Measurements from ENCODE around the gene PTGS1.
A peak's percentile ranks its signal among the peaks of the same experiment; 100 is the strongest.
"Not testable (repeated sequence)": the region's sequence is repeated elsewhere in the genome, so short reads cannot be mapped to it uniquely, and the experiment has no call there.

PTGS1 gene

GRCh38 chr9:122370869-122371755 lies at the start of gene PTGS1:
PTGS1 (plus strand) TSS chr9:122371024; CDS start chr9:122371085, 61 bp downstream.
- no peaks in the 10 kb centered on the region for H3K36me3 ChIP-seq (ENCODE audit: control insufficient read depth, insufficient read depth, low read length)
- DNase-seq (ENCODE audit: extremely low read depth, insufficient read length) = peak; percentile 41
- no peak for TF ChIP-seq CTCF (IDR thresholded peaks at IDR 0.05; ENCODE audit: insufficient read depth, low read length, poor library complexity, severe bottlenecking)

GRCh38 chr9:122322553-122322952 lies 48.3 kb upstream of the PTGS1 start:
- Histone ChIP-seq H3K4me3 (replicated peaks; ENCODE audit: low read depth, low read length) (no peak overlapping the region), H3K36me3 (ENCODE audit: control insufficient read depth, insufficient read depth, low read length) (peaks cover 8% of the 10 kb centered on the region), H3K27me3 (replicated peaks; ENCODE audit: control insufficient read depth, insufficient read depth, low read length) (no peaks in the 10 kb centered on the region)
- no peak for DNase-seq (ENCODE audit: extremely low read depth, insufficient read length)
- TF ChIP-seq CTCF (IDR thresholded peaks at IDR 0.05; ENCODE audit: insufficient read depth, low read length, poor library complexity, severe bottlenecking) = no peak

More at GRCh38 chr9:122370869-122371755, at the start of gene PTGS1:
- no peaks in the 10 kb centered on the region; the same call in 1 of the 2 replicates for H3K27me3 ChIP-seq (replicated peaks; ENCODE audit: control insufficient read depth, insufficient read depth, low read length)
- H3K4me3 ChIP-seq (replicated peaks; ENCODE audit: low read depth, low read length) = peak within 1 kb of the TSS; percentile 51

GRCh38 chr9:122324665-122325064 lies 46.2 kb upstream of the PTGS1 start:
- H3K27me3 ChIP-seq (replicated peaks; ENCODE audit: control insufficient read depth, insufficient read depth, low read length); H3K36me3 ChIP-seq (ENCODE audit: control insufficient read depth, insufficient read depth, low read length); H3K4me3 ChIP-seq (replicated peaks; ENCODE audit: low read depth, low read length); DNase-seq (ENCODE audit: extremely low read depth, insufficient read length): not testable (repeated sequence)

- Histone ChIP-seq H3K36me3 (ENCODE audit: control insufficient read depth, insufficient read depth, low read length) (peaks cover 8% of the 10 kb centered on the region), H3K27me3 (replicated peaks; ENCODE audit: control insufficient read depth, insufficient read depth, low read length) (no peaks in the 10 kb centered on the region), H3K4me3 (replicated peaks; ENCODE audit: low read depth, low read length) (no peak overlapping the region)
- DNase-seq (ENCODE audit: extremely low read depth, insufficient read length) = no peak
- no peak for TF ChIP-seq CTCF (IDR thresholded peaks at IDR 0.05; ENCODE audit: insufficient read depth, low read length, poor library complexity, severe bottlenecking)
These were observed 45.7 kb upstream of the PTGS1 start for GRCh38 chr9:122325124-122325523.

GRCh38 chr9:122327175-122327574 lies 43.6 kb upstream of the PTGS1 start:
- Histone ChIP-seq H3K36me3 (ENCODE audit: control insufficient read depth, insufficient read depth, low read length) (peaks cover 6% of the 10 kb centered on the region), H3K4me3 (replicated peaks; ENCODE audit: low read depth, low read length) (no peak overlapping the region), H3K27me3 (replicated peaks; ENCODE audit: control insufficient read depth, insufficient read depth, low read length) (no peaks in the 10 kb centered on the region)
- no peak for TF ChIP-seq CTCF (IDR thresholded peaks at IDR 0.05; ENCODE audit: insufficient read depth, low read length, poor library complexity, severe bottlenecking)
- DNase-seq (ENCODE audit: extremely low read depth, insufficient read length) = no peak

- Histone ChIP-seq H3K4me3 (replicated peaks; ENCODE audit: low read depth, low read length) (no peak overlapping the region), H3K36me3 (ENCODE audit: control insufficient read depth, insufficient read depth, low read length) (peaks cover 2% of the 10 kb centered on the region), H3K27me3 (replicated peaks; ENCODE audit: control insufficient read depth, insufficient read depth, low read length) (no peaks in the 10 kb centered on the region)
- TF ChIP-seq CTCF (IDR thresholded peaks at IDR 0.05; ENCODE audit: insufficient read depth, low read length, poor library complexity, severe bottlenecking) = no peak
- DNase-seq (ENCODE audit: extremely low read depth, insufficient read length) = no peak
These were observed 41.2 kb upstream of the PTGS1 start for GRCh38 chr9:122329597-122329996.

GRCh38 chr9:122330466-122330865 lies 40.4 kb upstream of the PTGS1 start:
- H3K4me3 ChIP-seq (replicated peaks; ENCODE audit: low read depth, low read length); H3K36me3 ChIP-seq (ENCODE audit: control insufficient read depth, insufficient read depth, low read length); H3K27me3 ChIP-seq (replicated peaks; ENCODE audit: control insufficient read depth, insufficient read depth, low read length); DNase-seq (ENCODE audit: extremely low read depth, insufficient read length): not testable (repeated sequence)

All from GM06990 (cell line).